ENCODE data around the gene ZNF805. TPM values are rescaled to one million over a fixed set of nuclear protein-coding genes. Genes with fewer than 3 reads are reported as not detected.
"Not testable (repeated sequence)": the region's sequence is repeated elsewhere in the genome, so short reads cannot be mapped to it uniquely, and the experiment has no call there.

The ZNF805 gene
- total RNA-seq, 1 experiment from 2014 or later, result 18.2 TPM

GRCh38 chr19:57248646-57249045, 8.2 kb downstream of the ZNF805 start:
- ATAC-seq (no peak), DNase-seq (ENCODE audit: low spot score) (no peak)
- Mint-ChIP-seq H3K4me3 (no peak overlapping the region), H3K27ac (no peak overlapping the region), H3K36me3 (peaks cover 41% of the 10 kb centered on the region), H3K4me1 (no peaks in the 10 kb centered on the region), H3K27me3 (ENCODE audit: low read depth) (no peaks in the 10 kb centered on the region), H3K9me3 (no peaks in the 10 kb centered on the region)
- TF ChIP-seq, protein P1, sequence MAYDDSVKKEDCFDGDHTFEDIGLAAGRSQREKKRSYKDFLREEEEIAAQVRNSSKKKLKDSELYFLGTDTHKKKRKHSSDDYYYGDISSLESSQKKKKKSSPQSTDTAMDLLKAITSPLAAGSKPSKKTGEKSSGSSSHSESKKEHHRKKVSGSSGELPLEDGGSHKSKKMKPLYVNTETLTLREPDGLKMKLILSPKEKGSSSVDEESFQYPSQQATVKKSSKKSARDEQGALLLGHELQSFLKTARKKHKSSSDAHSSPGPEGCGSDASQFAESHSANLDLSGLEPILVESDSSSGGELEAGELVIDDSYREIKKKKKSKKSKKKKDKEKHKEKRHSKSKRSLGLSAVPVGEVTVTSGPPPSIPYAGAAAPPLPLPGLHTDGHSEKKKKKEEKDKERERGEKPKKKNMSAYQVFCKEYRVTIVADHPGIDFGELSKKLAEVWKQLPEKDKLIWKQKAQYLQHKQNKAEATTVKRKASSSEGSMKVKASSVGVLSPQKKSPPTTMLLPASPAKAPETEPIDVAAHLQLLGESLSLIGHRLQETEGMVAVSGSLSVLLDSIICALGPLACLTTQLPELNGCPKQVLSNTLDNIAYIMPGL (CRISPR knock-in tag; IDR thresholded peaks at IDR 0.05), result no peak
- ChIA-PET CTCF (no interaction called here), POLR2A (no interaction called here)

GRCh38 chr19:57249329-57249728, 8.9 kb downstream of the ZNF805 start:
- Mint-ChIP-seq H3K9me3 (no peaks in the 10 kb centered on the region), H3K27ac (no peak overlapping the region), H3K36me3 (peaks cover 45% of the 10 kb centered on the region), H3K4me1 (no peaks in the 10 kb centered on the region), H3K4me3 (no peak overlapping the region), H3K27me3 (ENCODE audit: low read depth) (no peaks in the 10 kb centered on the region)
- POLR2A ChIA-PET, result no interaction called here
- no peak for ATAC-seq
- CTCF ChIA-PET, result no interaction called here
- TF ChIP-seq, protein P2, sequence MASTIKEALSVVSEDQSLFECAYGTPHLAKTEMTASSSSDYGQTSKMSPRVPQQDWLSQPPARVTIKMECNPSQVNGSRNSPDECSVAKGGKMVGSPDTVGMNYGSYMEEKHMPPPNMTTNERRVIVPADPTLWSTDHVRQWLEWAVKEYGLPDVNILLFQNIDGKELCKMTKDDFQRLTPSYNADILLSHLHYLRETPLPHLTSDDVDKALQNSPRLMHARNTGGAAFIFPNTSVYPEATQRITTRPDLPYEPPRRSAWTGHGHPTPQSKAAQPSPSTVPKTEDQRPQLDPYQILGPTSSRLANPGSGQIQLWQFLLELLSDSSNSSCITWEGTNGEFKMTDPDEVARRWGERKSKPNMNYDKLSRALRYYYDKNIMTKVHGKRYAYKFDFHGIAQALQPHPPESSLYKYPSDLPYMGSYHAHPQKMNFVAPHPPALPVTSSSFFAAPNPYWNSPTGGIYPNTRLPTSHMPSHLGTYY (CRISPR knock-in tag; IDR thresholded peaks at IDR 0.05), result no peak
- TF ChIP-seq ZNF121 (CRISPR knock-in tag; IDR thresholded peaks at IDR 0.05), result no peak
- no peak for TF ChIP-seq RELA (CRISPR knock-in tag; IDR thresholded peaks at IDR 0.05; ENCODE audit: borderline replicate concordance)
- no peak for DNase-seq (ENCODE audit: low spot score)

- CTCF ChIA-PET; H3K4me1 Mint-ChIP-seq; H3K27me3 Mint-ChIP-seq (ENCODE audit: low read depth); H3K9me3 Mint-ChIP-seq; ATAC-seq; H3K4me3 Mint-ChIP-seq; H3K27ac Mint-ChIP-seq; DNase-seq (ENCODE audit: low spot score); POLR2A ChIA-PET: not testable (repeated sequence)
- H3K36me3 Mint-ChIP-seq, result peaks cover 34% of the 10 kb centered on the region
Measured at GRCh38 chr19:57253767-57254166, 13.3 kb downstream of the ZNF805 start.

DNA sequence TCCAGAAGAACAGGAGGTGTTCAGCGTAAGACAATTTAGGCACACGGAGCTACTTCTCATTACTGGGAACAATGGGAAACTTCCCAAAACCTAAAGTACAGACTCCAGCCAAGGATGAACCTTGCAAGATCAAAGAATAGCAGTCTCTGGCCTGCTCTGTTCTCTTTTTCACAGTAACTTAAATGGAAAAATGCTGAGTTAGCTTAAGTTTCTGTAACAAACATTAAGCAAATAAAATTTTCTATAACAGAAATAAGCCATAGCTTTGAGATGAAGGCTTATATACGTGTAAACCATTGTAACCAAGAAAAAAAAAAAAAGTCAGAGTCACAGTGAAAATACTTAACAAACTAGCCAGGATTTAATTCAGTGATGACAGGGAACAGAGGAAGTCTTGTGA, 21.6 kb downstream of the ZNF805 start:
- H3K27ac Mint-ChIP-seq, result no peak overlapping the region

More for the DNA sequence above, 21.6 kb downstream of the ZNF805 start:
- POLR2A ChIA-PET, result no interaction called here
- ATAC-seq, result no peak
- Mint-ChIP-seq H3K9me3 (no peaks in the 10 kb centered on the region), H3K27me3 (ENCODE audit: low read depth) (no peaks in the 10 kb centered on the region), H3K36me3 (no peaks in the 10 kb centered on the region), H3K4me1 (peaks cover 15% of the 10 kb centered on the region), H3K4me3 (no peak overlapping the region)
- CTCF ChIA-PET, result no interaction called here
- TF ChIP-seq NFATC4 (CRISPR knock-in tag; IDR thresholded peaks at IDR 0.05) (no peak), NFYB (CRISPR knock-in tag; conservative IDR thresholded peaks at IDR 0.05; ENCODE audit: low read depth) (no peak), SP1 (CRISPR knock-in tag; conservative IDR thresholded peaks at IDR 0.05) (no peak), MLX (CRISPR knock-in tag; IDR thresholded peaks at IDR 0.05) (no peak), ZNF232 (CRISPR knock-in tag; IDR thresholded peaks at IDR 0.05) (no peak), EMX1 (CRISPR knock-in tag; IDR thresholded peaks at IDR 0.05) (no peak), ZNF121 (CRISPR knock-in tag; IDR thresholded peaks at IDR 0.05) (no peak), CTCF (IDR thresholded peaks at IDR 0.05) (no peak), ATF1 (CRISPR knock-in tag; IDR thresholded peaks at IDR 0.05) (no peak), JAZF1 (CRISPR knock-in tag; IDR thresholded peaks at IDR 0.05) (no peak), FOXP1 (CRISPR knock-in tag; IDR thresholded peaks at IDR 0.05; ENCODE audit: borderline replicate concordance) (no peak)
- DNase-seq (ENCODE audit: low spot score), result no peak
